Kidney capillary endothelial cell (primary cell): ENCODE data around the gene CCNI2.

Source experiments
- DNase-seq: peaks from one replicate; pipeline ENCODE4 v3.0.0-alpha.2; 2018; ENCODE audit warnings: low spot score

Gene CCNI2, protein sequence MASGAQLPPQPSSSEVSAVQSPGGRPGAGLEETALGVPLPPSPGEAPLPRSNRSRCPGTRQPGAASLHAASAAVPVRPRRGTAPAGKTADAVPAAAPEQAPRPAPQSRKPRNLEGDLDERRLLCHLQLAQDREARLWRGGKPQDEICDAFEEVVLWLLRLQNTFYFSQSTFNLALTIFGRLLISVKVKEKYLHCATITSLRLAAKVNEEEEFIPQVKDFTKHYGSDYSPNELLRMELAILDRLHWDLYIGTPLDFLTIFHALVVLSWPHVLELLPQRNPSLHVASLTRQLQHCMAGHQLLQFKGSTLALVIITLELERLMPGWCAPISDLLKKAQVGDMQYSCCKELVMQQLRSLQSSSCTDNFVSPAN

DNA sequence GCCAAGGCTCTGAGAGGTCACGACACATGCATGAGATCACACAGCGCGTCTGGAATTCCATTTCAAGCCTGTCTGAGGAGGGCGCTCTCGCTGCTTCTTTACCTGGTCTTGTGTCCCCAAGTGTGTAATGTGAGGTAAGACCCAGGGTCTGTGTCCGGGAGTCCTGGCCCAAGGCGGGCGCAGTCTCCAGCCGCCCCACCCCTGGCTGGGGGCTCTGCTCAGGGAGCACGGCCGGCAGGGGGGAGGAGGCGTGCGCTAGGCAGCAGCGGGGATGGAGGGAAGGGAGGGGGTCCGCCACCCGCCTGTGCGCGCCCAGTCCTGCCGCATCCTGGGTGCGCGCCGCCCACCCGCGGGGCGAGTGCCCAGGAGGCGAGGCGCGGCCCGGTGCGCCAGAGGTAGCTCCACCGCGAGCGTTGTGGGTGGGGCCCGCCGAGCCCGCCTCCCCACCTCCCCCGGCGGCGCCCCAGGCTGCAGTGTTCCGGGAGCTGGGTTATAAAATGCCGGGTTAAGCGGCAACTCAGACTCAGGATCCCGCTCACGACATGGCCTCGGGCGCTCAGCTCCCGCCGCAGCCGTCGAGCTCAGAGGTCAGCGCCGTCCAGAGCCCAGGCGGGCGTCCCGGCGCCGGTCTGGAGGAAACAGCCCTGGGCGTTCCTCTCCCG lies at the start of gene CCNI2:
CCNI2 (plus strand) TSS at position 473 of the 662 bp plus-strand sequence; CDS start at position 543, 70 bp downstream.
- DNase-seq, result no peak

DNA sequence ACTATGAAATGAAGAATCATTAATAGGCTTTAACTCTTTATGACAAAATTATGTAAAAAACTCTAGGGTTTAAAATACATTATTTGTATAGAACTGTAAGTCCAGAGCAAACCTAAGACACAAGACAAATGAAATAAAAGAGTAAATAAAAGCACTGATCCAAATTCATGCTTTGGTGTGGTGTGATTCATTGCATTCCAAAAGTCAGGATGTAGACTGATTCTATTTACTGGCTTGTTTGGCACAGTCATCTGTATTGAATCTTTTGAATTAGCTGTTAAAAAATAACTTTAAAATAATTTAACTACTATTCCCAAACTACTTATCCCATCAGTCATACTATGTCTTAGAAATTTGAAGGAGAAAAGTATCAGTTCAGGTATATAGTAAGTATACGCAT lies 42.4 kb upstream of the CCNI2 start:
- DNase-seq, result peak; percentile 77

DNA sequence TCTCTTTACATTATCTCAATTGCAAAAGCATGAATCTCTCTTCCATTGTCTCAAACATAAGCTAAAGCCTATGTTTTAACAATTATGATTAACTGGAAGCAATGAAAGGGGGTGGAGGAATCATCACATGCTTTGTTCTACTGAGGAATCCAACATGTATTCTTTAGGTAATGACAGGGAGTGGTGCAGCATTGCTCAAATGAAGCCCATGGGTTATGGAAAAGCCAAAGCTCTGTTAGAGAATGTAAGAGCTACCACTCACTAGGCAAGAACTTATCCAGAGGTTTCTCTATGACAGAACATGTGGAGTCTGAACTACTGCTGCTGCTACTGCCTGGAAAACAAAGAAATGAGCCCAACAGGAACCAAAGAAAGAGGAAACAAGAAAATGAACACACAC lies 38.6 kb upstream of the CCNI2 start:
- no peak for DNase-seq

DNA sequence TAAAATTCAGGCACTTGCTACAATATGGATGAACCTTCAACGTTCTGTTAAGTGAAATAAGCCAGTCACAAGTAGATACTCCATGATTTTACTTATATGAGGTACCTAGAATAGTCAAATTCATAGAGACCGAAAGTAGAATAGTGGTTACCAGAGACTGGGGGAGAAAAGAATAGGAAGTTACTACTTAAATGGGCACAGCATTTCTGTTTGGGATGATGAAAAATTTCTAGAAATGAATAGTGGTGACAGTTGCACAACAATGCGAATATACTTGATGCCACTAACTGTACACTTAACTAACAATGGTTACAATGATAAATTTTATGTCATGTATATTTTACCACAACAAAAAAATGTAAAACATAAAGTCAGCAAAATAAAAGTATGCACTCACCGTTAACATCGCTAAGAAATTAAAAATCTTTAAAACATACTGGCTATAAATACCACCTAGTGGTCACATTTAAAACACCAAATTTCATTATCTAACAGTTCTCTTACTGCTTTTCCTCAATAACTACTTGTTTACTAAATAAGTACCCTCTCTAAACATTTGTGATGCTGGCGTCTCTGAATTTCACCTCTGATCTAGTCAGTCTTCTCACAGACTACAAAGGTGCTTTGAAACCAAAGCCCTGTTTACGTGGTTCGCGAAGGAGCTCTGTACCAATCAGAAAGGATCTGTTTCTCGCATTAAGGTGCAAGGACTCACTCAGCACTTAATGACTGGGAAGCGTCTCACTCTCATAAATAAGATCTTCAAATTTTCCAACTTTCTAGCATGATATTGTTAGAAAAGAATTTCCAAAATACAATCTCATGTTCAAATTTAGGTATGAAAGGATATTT lies 32.5 kb upstream of the CCNI2 start:
- DNase-seq, result no peak

DNA sequence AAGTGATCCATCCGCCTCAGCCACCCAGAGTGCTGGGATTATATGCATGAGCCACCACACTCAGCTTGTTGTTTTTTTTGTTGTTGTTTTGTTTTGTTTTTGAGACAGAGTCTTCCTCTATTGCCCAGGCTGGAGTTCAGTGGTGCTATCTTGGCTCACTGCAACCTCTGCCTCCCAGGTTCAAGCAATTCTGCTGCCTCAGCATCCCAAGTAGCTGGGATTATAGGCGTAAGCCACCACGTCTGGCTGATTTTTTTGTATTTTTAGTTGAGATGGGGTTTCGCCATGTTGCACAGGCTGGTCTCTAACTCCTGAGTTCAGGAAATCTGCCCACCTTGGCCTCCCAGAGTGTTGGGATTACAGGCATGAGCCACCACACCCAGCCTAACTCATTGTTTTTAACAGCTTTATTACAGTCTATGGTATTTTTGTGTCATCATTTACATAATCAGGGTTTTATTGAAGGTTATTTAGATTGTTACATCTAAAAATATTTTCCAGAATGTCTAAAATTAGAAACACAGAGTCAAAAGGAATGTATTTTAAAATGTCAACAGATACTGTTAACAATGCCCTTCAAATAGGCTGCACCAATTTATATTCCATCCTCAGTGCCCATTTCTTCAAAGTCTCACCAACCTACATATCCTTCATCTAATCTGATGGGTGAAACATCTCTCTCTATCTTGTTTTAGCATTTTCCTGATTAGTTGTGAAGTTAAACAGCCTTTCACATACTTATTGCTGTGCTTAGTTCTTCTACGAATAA lies 28.5 kb upstream of the CCNI2 start:
- DNase-seq, result no peak

DNA sequence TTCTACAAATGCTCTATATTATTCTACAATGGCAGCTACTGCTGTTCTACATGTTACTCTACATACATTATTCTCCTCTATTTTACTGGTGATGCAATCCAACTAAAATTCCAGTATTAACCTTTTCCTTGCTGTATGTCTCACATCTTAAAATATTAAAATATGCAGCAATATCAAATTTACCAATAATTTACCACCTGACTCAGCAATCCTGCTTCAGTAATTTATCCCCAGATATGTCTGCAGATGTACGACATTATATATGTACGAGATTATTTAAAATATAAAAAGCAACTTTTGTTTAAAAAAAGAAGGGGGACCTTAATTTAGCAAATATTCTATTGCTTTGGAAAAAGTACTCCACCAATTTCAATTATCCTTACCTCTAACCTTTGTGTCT lies 21.5 kb upstream of the CCNI2 start:
- no peak for DNase-seq

DNA sequence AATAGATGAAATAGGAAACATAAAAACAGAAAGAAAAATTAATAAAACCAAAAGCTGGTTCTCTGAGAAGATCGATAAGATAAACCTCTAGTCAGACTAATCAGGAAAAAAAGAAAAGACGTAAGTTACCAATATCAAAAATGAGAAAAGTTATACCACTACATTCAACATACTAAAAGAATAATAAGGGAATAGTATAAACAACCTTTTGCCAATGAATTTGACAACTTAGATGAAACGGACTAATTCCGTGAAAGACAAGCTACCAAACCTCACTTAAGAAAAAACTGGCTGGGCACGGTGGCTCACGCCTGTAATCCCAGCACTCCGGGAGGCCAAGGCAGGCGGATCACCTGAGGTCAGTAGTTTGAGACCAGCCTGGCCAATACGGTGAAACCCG lies 17.3 kb upstream of the CCNI2 start:
- no peak for DNase-seq

DNA sequence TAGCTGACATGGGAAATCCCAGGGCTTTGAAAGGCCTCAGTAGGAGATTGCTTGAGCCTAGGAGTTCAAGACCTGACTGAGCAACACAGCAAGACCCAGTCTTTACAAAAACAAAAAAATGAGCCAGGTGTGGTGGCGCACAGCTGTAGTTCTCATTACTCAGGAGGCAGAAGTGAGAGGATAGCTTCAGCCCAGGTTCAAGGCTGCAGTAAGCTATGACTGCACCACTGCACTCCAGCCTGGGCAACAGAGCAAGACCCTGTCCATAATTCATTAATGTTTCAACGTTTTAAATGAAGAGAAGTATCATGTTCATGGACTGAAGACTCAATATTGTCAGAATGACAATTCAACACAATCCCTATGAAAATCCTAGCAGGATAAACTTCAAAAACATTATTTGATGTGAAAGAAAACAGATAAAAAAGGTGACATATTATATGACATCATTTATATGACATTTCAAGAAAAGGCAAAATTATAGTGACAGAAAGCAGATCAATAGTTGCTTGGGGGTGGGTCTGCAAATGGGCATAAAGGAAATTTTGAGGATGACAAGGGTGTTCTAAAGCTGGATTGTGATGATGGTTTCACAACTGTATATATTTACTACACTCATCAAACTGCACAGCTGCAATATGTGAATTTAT lies 13.6 kb upstream of the CCNI2 start:
- no peak for DNase-seq

DNA sequence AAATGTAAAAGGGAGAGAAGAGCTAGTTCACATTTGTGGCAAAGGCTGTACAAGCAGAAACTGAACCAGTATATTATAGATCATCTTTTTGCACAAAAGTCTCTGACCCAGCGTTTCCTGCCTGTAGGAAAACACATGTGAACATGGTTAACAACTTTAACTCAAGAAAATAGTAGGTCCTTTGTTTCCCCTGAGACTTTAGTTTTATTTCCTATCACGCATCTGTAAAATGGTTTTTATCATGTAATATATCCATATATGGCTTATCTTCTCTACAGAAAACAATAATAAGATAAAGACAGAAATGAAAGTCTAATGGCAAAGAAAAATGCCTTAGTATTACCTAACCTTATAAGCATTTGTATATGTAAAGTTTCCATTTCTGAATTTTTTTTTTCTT lies 12.5 kb upstream of the CCNI2 start:
- DNase-seq, result no peak

DNA sequence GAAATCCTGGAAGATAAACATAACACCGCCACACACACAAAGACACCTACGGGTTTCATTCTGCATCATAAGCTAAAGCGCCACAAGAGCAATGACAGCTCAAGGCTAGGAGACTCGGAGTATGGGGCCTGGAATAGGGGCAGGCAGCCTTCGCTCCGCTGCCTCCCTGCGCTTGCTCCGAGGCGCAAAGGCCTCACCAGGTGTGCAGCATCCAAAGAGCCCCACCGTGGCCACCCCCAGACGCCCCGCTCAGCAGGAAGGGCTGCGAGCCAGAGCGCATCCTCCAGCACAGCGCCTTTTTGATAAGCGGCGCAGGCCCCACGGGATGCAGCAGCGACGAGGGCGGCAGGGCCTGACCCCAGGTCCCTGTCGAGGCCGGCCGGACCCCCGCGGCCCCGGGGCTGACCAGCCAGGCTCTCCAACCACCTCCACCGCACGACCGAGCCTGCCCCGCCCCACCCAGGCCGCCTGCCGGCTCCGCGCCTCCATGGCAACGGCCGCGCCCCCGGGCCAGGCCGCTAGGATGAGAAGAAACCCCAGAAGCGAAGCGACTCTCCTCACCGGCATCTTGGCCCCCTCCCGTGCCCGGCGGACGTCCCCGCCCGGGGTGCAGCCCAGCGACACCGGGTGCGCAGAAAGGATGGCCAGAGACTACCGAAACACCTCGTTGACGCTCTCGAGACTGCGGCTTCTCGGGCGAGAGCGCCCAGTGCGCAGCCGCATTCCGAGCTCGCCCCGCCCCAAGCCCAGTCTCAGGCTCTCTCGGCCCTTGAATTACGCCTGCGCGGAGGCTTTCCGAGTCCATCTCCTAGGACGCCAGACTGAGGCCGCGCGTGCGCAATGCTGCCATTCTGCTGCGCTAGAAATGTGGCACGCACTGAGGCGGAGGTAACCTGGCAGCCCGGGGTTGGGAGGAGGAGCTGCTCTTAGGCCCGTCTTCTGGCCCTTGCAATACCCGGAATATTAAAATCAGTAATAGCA lies 10.1 kb upstream of the CCNI2 start, which contains the start of gene KIF3A:
KIF3A (minus strand) TSS at position 694 of the 981 bp plus-strand sequence; CDS start at position 567, 127 bp downstream.
- DNase-seq, result peak; percentile 98

DNA sequence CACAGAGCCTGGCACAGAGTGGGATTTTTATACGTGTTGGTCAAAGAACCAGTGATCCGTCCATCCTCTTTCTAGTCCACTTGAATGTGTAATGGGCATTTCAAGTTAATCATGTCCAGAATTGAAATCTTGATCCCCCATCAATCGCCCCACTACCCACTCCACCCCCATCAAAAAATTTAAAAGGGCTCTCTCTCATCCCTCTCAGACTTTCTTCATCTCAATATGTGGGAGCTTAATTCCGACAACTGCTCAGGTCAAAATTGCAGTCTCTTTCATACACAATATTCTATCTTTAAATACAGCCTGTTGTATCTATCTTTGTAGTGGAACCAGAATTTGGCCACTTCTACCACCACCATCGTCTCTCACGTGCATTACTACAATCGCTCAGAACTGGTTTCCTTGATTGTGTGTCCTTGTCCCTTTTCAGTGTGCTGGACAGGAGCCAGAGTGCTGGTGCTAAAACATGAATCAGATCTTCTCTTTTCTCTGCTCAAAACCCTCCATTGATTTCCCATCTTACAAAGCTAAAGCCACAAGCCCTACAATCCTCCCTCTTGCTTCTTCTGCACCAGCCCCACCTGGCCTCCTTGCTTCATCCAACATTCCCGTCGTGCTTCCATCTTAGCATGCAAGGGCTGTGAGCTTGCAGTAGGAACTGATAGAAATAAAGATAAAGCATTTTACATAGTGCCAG lies 9.1 kb upstream of the CCNI2 start:
- DNase-seq, result no peak

DNA sequence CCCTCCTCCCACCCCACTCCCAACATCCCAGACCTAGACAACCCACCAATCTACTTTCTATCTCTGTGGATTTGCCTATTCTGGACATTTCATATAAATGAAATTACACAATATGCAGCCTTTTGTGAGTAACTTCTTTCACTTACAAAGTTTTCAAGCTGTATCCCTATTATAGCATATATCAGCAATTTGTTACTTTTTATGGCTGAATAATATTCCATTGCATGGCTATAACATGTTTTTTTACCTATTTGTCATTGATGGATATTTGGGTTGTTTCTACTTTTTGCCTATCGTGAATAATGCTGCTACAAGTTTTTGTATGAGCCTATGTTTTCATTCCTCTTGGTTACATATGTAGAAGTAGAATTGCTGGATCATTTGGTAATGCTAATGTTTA lies 8.0 kb upstream of the CCNI2 start:
- DNase-seq, result no peak

DNA sequence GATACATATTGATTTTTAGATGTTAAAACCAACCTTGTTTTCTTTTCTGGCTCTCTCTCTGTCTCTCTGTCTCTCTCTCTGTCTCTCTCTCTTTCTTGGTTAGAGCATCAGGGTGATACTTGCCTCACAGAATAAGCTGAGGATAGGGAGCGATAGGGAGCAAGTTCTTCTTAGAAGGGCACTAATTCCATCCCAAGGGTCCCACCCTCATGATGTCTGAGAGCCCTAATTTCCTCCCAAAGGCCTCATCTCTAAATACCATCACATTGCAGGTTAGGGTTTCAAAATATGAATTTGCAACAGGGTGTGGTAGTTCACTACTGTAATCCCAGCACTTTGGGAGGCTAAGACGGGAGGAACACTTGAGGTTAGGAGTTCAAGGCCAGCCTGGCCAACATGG lies 5.1 kb upstream of the CCNI2 start:
- DNase-seq, result no peak

DNA sequence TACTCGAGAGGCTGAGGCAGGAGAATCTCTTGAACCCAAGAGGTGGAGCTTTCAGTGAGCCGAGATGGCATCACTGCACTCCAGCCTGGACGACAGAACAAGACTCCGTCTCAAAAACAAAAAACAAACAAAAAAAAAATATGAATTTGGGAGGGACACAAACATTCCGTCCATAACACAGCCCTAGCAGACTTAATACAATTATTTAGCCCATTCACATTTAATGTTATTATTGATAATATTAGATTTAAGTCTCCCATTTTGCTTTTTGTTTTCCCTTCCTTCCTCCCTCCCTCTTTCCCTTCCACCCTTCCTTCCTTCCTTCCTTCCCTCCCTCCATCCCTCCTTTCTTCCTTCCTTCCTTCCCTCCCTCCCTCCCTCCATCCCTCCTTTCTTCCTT lies 4.6 kb upstream of the CCNI2 start:
- no peak for DNase-seq

DNA sequence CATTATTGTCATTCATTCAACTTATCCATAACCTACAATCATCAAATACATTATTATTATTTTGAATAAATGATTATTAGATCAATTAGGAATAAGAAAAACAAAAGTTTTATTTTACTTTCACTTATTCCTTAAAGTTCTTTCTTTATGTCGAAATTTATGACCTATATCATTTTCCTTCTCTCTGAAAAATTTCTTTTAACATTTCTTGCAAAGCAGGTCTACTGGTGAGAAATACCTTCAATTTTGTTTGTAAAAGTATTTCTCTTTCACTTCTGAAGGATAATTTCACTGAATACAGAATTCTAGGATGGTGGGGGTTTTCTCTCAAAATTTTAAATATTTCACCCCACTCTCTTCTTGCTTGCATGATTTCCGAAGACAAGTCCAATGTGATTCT lies 2.6 kb upstream of the CCNI2 start:
- no peak for DNase-seq

DNA sequence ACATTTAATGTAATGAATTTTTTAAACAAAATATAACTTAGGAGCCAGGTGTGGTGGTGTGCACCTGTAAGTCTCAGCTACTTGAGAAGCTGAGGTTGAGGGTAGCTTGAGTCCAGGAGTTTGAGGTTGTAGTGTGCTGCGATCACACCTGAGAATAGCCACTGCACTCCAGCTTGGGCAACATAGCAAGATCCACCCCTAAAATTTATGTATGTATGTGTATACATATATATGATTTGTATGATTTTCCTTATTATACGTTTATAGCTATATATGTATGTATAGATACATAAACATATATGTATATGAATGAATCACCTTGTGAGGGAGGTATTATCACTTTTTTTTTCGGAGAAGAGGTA lies 653 bp upstream of the CCNI2 start:
- DNase-seq, result no peak

DNA sequence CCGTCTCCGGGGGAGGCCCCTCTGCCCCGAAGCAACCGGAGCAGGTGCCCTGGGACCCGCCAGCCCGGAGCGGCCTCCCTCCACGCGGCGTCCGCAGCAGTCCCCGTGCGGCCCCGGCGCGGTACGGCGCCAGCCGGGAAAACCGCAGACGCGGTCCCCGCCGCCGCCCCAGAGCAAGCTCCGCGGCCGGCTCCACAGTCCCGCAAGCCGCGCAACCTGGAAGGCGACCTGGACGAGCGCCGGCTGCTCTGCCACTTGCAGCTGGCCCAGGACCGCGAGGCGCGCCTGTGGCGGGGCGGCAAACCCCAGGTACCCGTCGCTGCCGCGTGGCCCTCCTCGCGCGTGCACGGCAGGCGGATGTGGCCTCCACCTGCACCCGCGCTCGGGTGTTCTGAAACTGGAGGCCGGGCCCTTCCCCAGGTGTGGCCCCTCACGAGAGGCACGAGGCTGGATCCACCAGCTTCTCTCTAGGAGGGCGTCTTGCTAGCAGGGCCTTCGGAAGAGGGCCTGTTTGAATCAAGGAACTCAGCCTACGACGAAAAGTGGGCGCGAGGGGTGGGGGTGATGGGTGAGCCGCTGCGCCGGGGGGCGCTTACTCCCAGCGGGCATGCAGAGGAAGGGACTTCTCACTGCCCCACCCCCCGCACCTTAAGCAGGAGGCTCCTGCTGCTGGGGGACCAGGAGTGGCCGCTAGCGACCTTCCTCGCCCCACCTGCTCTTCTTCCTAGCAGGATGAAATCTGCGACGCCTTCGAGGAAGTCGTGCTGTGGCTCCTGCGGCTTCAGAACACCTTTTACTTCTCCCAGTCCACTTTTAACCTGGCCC lies 602 bp downstream of the CCNI2 start:
- DNase-seq, result no peak

DNA sequence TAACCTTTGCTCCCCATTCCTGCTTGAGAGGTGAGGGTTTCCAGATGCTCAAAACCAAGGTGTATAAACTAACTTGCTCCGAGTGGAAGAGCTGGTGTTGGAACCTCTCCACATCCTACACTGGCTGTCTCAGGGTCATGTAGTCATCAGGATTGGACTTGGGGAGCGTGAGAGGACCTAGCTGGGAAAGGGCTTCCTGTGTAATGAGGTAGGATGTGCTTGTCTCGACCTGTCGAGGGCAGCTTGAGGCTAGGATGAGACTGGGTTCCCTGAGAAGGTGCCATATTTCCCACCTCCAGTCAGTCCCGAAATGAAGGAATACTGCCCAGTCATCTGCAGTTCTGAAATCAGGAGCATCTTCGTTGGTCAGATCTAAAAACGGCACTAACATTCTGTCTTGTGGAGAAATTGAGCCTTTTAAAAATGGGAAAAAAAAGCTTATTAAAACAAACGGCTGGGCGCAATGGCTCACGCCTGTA lies 1.3 kb downstream of the CCNI2 start:
- DNase-seq, result no peak

DNA sequence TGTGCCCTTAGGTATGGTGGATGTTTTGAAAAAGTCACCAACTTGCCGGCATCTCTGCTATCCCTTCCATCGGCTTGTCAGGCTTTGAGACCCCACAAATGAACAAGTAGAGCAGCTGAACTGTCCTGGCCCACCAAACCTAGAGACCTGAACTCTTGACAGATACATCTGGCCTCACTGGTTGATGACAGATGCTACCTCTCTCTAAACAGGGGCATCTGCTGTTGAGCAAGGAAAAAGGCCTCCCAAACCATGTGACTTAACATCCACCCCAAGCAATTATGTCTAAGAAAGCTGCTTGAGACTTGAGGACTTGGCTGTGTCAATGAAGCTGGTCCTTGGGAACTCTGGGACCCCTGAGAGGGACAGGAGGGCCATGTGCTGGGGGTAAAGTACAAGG lies 2.3 kb downstream of the CCNI2 start:
- DNase-seq, result no peak
